Peyer's patch (tissue), 4 donors: ENCODE measurements around the gene CRNKL1. TPM values are rescaled to one million over a fixed set of nuclear protein-coding genes. Genes with fewer than 3 reads are reported as not detected.
A peak's percentile ranks its signal among the peaks of the same experiment; 100 is the strongest.

Experiments used
- DNase-seq, 3 donors: peaks; one replicate each; pipeline ENCODE4 v3.0.0-alpha.2; 2017 to 2019
- H3K27ac ChIP-seq, 4 donors: fragments of 200-600 bp; sonication (generic); one replicate each; pipeline ENCODE4 v1.5.1; 2016 to 2019
- H3K27me3 ChIP-seq, 2 donors: fragments of 200-600 bp; sonication (generic); one replicate each; pipeline ENCODE4 v1.5.1; 2019
- H3K36me3 ChIP-seq, 3 donors: fragments of 200-600 bp; sonication (generic); one replicate each; pipeline ENCODE4 v1.5.1; 2016 to 2019
- H3K4me1 ChIP-seq, 4 donors: fragments of 200-600 bp; sonication (generic); one replicate each; pipeline ENCODE4 v1.5.1; 2016 to 2019
- H3K4me3 ChIP-seq, 4 donors: fragments of 200-600 bp; sonication (generic); 1 replicate in 3 of 4; 2 replicates in 1 of 4; pipeline ENCODE4 v1.5.1; 2016 to 2019; ENCODE audit warnings: mild to moderate bottlenecking in 1 of 4
- H3K9me3 ChIP-seq, 4 donors: fragments of 200-600 bp; sonication (generic); one replicate each; pipeline ENCODE4 v1.5.1; 2016 to 2019; ENCODE audit warnings: mild to moderate bottlenecking in 1 of 4
- CTCF ChIP-seq, 6 experiments: fragments of 450-650 bp in 4 of 6; fragments of 200-600 bp in 2 of 6; sonication (generic) in 1 of 6; IDR thresholded peaks; one replicate each; pipeline ENCODE4 v1.5.1; 2017 to 2019; ENCODE audit warnings: antibody characterized with exemption in 6 of 6, mild to moderate bottlenecking in 3 of 6, moderate library complexity in 1 of 6
- POLR2A ChIP-seq, 2 donors: fragments of 450-650 bp; IDR thresholded peaks; one replicate each; pipeline ENCODE4 v1.5.1; 2017; ENCODE audit warnings: antibody characterized with exemption in 2 of 2, mild to moderate bottlenecking in 2 of 2, moderate library complexity in 2 of 2
- total RNA-seq, 4 donors: library from RNA; depleted of rRNA; stranded (reverse); fragments of >200 nt; gene quantifications; one replicate each; pipeline ENCODE4 v1.1.0, GENCODE V29; 2016

The CRNKL1 gene
- total RNA-seq, 4 donors from 2014 or later = 11.9 to 56.1 (median 23.9) TPM

DNA sequence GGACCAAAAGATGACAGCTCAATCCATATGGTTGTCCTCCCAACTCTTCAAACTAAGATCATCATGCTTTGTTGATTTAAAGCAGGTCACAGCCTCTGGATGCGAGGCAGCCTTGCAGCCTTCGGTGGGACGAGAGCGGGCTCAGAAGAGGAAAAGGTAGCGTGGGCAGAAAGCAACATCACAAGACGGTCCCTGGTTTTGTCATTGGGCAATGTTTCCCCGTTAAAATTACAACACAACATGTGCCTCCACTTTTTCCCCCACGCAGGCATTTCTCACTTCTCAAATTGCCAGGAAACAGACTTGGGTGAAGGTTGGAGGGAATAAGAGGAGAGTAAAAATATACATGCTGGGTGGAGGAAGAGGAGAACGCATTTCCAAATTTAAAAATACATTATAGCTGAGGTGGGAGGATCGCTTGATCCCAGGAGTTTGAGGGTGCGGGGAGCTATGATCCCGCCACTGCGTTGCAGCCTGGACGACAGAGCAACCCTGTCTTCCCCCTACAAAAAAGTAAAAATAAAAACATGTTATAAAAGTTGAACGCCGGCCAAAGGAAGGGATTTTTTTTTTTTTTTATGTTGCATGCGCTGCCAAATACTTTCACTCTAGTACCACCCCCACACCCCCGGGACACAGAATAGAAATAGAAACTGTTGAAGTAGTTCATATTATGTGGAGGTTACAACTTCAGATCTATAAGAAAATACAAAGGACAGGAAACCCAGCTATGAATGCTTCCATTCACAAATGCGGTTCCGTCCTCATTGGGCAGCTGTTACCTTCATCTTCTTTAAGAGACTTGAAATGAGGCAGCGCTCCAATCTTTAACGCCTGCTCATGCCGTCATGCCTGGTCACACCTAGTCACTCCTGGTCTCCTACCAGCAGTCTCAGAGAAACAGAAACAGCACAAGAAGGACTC is 49.0 kb downstream of the CRNKL1 start:
- Histone ChIP-seq H3K9me3 (no peaks in the 10 kb centered on the region), H3K4me3 (peak overlapping the region in 1 of 4 donors; percentile 6), H3K27me3 (no peaks in the 10 kb centered on the region), H3K27ac (peak overlapping the region; percentile 34 to 64 (median 56)), H3K36me3 (peaks cover 0 to 41% (median 0%) of the 10 kb centered on the region in 3 donors), H3K4me1 (peaks cover 0 to 18% (median 0%) of the 10 kb centered on the region in 4 donors)
- TF ChIP-seq CTCF (IDR thresholded peaks at IDR 0.05) (no peak), POLR2A (IDR thresholded peaks at IDR 0.05) (no peak)
- DNase-seq = no peak

- no peak overlapping the region for H3K4me3 ChIP-seq
- TF ChIP-seq CTCF (IDR thresholded peaks at IDR 0.05) (no peak), POLR2A (IDR thresholded peaks at IDR 0.05) (no peak)
- H3K27me3 ChIP-seq = no peaks in the 10 kb centered on the region
- no peak for DNase-seq
- peak overlapping the region in 3 of 4 donors; percentile 52 to 64 (median 61) for H3K27ac ChIP-seq
- H3K36me3 ChIP-seq = peaks cover 0 to 51% (median 0%) of the 10 kb centered on the region in 3 donors
- peaks cover 0 to 18% (median 0%) of the 10 kb centered on the region in 4 donors for H3K4me1 ChIP-seq
- H3K9me3 ChIP-seq = no peaks in the 10 kb centered on the region
Observed at GRCh38 chr20:20002101-20002998, 49.9 kb downstream of the CRNKL1 start.

DNA sequence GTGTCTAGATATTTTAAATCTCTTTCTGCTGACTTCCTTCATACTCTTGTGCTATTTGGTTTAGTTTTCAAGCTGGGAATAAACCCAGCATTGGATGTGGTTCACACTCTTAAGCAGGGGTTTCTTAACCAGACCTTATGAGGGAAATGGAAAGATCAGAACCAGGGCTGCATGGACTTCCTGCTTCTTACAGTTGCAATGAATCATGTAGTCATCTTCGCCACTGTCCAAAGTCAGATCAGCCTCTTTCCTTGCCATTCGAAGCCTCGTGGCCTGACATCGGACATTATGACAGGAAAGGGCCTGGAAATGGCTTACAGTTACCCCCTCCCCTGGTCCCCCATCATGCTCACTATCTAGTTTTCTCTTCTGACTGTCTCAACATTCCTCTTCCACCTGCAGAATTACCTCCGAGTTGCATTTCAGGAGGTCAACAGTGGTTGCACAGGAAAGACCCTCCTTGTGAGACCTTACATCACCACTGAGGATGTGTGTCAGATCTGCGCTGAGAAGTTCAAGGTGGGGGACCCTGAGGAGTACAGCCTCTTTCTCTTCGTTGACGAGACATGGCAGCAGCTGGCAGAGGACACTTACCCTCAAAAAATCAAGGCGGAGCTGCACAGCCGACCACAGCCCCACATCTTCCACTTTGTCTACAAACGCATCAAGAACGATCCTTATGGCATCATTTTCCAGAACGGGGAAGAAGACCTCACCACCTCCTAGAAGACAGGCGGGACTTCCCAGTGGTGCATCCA is 51.9 kb downstream of the CRNKL1 start:
- no peak overlapping the region for H3K4me3 ChIP-seq
- H3K36me3 ChIP-seq = peaks cover 0 to 69% (median 0%) of the 10 kb centered on the region in 3 donors
- DNase-seq = no peak
- TF ChIP-seq POLR2A (IDR thresholded peaks at IDR 0.05) (no peak), CTCF (IDR thresholded peaks at IDR 0.05) (no peak)
- H3K4me1 ChIP-seq = peaks cover 0 to 22% (median 0%) of the 10 kb centered on the region in 4 donors
- no peaks in the 10 kb centered on the region for H3K27me3 ChIP-seq
- H3K27ac ChIP-seq = peak overlapping the region in 2 of 4 donors; percentile 13 to 18
- no peaks in the 10 kb centered on the region for H3K9me3 ChIP-seq

DNA sequence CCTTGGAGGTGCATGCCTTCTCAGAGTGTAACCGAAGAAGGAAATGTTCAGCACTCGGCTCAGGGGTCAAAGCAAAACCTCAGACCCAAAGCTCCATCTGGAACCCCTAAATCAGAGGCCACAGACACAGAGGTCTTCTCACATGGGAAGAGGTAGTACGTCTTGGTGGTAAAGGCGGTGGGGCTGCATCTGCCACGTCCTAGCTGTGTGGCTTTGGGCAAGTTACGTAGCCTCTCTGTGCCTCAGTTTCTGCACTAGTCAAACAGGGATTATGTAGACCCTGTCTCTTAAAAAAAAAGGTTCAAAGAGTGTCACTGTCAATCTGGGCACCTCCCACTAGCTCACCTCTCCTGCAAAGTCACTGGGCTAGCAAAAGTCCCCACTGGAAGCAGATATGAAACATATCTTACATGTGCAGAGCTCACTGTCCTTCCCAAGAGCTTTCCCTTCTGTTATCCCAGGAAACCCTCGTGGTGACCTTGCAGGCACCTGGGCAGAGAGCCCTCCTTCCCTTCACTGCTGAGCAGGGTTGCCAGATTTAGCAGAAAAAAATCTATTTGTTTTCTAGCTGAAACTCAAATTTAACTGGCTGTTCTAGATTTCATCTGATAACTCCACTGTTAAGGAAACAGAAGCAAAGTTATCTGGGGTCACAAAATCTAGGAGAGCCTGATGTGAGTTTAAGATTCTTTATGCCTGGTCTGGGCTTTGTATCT is 53.1 kb downstream of the CRNKL1 start:
- H3K4me1 ChIP-seq = peaks cover 0 to 21% (median 0%) of the 10 kb centered on the region in 4 donors
- TF ChIP-seq POLR2A (IDR thresholded peaks at IDR 0.05) = no peak
- TF ChIP-seq CTCF (IDR thresholded peaks at IDR 0.05) = no peak
- DNase-seq = no peak
- H3K27ac ChIP-seq = peak overlapping the region in 1 of 4 donors; percentile 18
- H3K4me3 ChIP-seq = no peak overlapping the region
- peaks cover 0 to 76% (median 0%) of the 10 kb centered on the region in 3 donors for H3K36me3 ChIP-seq
- no peaks in the 10 kb centered on the region for H3K27me3 ChIP-seq
- no peaks in the 10 kb centered on the region for H3K9me3 ChIP-seq
